OCI-LY3 (cell line): ENCODE results near the gene DACT1.

Experiments
- CTCF ChIP-seq: fragments of 200-600, 300-600 bp; sonication (generic); IDR thresholded peaks from 2 replicates; pipeline ENCODE4 v1.5.1; 2014; ENCODE audit warnings: antibody characterized with exemption, low read length, low read depth
- EZH2phosphoT487 ChIP-seq: fragments of 200-600 bp; shearing (Covaris generic); IDR thresholded peaks from 2 replicates; pipeline ENCODE4 v1.6.1; 2018; ENCODE audit warnings: antibody characterized with exemption, mixed run types, low read depth

DNA sequence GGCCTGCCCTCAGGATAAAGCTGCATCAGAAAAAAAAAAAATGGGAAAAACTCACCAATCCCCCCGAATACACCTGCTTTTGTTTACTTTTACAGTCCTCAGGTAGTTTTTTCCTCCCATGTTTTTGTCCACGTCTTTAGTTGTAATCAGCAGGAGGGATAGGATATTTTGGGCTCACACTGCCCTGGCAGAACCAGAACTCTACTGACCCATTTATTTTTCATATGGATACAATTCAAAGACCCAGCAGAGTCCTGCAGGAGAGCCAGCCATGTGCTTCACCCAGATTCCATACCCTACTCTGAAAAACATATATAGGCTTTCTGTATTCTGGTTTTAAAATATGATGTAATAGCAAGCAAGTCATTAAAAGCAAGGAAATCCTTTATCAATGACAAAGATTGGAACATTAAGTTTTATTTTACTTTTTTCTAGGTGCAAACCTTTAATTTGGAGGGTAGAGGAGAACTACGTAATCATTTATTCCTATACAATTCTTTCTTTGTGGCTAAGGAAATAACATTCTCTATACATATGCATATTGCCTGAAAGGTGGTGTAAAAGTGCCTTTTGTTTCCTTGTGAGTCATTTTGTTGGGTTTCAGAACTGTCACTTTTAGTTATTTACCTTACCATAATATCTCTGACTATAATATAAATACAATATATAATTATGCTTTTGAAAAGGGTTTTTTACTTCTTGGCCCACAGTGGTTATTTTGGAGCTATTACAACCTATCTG, 19.1 kb downstream of the DACT1 start:
- no peak for TF ChIP-seq CTCF
- no peak for TF ChIP-seq EZH2phosphoT487
